Measurements from ENCODE around the gene ERBIN.

GRCh38 chr5:65955746-65956145 is 29.4 kb downstream of the ERBIN start:
- TF ChIP-seq CTCF (IDR thresholded peaks at IDR 0.05) (no peak), POLR2A (IDR thresholded peaks at IDR 0.05) (no peak)

Data from esophagus squamous epithelium (tissue), 4 donors.